Measurements from ENCODE around the gene EIF3K. TPM values are rescaled to one million over a fixed set of nuclear protein-coding genes. Genes with fewer than 3 reads are reported as not detected.

EIF3K gene, protein sequence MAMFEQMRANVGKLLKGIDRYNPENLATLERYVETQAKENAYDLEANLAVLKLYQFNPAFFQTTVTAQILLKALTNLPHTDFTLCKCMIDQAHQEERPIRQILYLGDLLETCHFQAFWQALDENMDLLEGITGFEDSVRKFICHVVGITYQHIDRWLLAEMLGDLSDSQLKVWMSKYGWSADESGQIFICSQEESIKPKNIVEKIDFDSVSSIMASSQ
- total RNA-seq, result 515 and 517 TPM in 2 replicates

DNA sequence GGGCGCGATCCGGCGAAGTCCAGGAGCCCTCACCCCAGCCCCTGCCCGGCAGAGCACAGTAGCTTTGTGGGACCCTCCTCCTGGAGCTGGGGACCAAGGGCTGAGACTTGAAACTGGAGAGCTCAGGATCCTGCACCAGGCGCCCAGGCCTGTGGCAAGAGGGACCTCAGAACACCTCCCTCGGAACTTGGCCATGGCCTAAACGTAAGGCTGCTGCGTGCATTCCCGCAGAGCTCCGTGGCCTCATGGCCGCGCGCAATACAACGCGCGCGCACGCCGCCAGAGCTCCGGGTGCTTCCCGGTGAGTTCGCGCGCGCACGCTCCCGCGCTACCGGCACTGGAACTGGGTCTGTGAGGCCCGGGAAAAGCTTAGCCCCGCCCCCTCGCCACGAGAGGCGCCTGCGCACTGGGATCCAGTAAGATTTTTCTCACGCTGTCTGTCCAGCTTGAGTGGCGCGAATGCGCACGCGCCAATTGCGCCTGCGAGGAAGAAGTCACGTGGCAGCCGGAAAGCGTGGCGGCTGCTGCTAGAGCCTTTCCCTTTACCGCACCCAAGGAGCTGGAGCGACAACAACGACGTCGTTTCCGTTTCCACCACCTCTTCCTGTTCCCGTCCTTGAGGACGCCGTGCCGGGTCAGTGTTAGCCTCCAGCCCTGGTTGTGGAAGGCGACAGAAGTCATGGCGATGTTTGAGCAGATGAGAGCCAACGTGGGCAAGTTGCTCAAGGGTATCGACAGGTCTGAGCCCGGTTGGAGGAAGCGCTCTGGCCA, at the start of gene EIF3K:
TSS of gene EIF3K (plus strand) at position 599 of the 771 bp plus-strand sequence. CDS start at position 680, 81 bp downstream.

GRCh38 chr19:38617764-38618589, 1.0 kb upstream of the EIF3K start, which contains the start of gene MAP4K1:
Gene MAP4K1 (minus strand): TSS chr19:38617953. CDS start chr19:38617895, 58 bp downstream.

GRCh38 chr19:38647368-38647965, 28.5 kb downstream of the EIF3K start, which contains the start of gene ACTN4:
Gene ACTN4 (plus strand): TSS chr19:38647649. CDS start chr19:38647746, 97 bp downstream.

Other genes with a start within 250 kb of the EIF3K start
- 491 and 548 TPM in 2 replicates for gene PSMD8, start 244.6 kb upstream of the EIF3K start, total RNA-seq
- 0.18 and 1.2 TPM in 2 replicates for gene GGN, start 231.2 kb upstream of the EIF3K start, total RNA-seq
- 1.7 and 2.5 TPM in 2 replicates for gene SPRED3, start 230.5 kb upstream of the EIF3K start, total RNA-seq
- 14.9 and 17.3 TPM in 2 replicates for gene FAM98C, start 216.1 kb upstream of the EIF3K start, total RNA-seq
- gene RASGRP4, start 193.0 kb upstream of the EIF3K start, total RNA-seq, result not detected in 2 replicates
- gene RYR1, start 185.5 kb upstream of the EIF3K start, total RNA-seq, result under 0.01 TPM in 1 of 2 replicates, not detected in the other
- 1.2 TPM in 1 of 2 replicates, not detected in the other for gene MAP4K1, start 1.2 kb upstream of the EIF3K start, total RNA-seq
- 411 and 523 TPM in 2 replicates for gene ACTN4, start 28.5 kb downstream of the EIF3K start, total RNA-seq
- 0.29 and 0.35 TPM in 2 replicates for gene CAPN12, start 125.3 kb downstream of the EIF3K start, total RNA-seq
- not detected in 2 replicates for gene LGALS7, start 154.3 kb downstream of the EIF3K start, total RNA-seq
- gene LGALS7B, start 170.0 kb downstream of the EIF3K start, total RNA-seq, result not detected in 2 replicates
- gene LGALS4, start 193.8 kb downstream of the EIF3K start, total RNA-seq, result not detected in 2 replicates
- gene ECH1, start 212.6 kb downstream of the EIF3K start, total RNA-seq, result 25.3 and 49.9 TPM in 2 replicates
- gene HNRNPL, start 230.8 kb downstream of the EIF3K start, total RNA-seq, result 314 and 362 TPM in 2 replicates